CMK (cell line): ENCODE results near the gene PPP1R2.

Experiments used
- DNase-seq: peaks from one replicate; pipeline ENCODE4 v3.0.0-alpha.2; 2010; ENCODE audit warnings: low read depth

Gene PPP1R2

DNA sequence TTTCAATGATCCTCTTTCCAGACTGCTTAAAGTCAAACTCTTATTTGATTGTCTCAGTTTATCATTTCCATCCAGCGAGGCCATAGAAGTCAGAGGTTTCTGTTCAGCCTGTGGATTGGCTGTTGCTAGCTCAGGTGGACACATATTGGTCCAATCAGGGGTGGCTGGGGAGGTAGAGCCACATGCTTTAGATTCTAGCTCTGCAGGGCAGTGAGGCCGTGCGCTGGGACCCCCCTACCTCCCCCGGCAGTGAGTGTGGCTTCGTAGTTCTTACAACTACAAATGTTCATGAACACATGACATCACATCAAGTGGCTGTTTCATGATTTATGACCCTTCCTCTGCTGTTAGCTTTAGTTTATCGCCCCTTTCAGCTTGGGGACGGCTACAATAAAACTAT is 22.6 kb upstream of the PPP1R2 start:
- no peak for DNase-seq

DNA sequence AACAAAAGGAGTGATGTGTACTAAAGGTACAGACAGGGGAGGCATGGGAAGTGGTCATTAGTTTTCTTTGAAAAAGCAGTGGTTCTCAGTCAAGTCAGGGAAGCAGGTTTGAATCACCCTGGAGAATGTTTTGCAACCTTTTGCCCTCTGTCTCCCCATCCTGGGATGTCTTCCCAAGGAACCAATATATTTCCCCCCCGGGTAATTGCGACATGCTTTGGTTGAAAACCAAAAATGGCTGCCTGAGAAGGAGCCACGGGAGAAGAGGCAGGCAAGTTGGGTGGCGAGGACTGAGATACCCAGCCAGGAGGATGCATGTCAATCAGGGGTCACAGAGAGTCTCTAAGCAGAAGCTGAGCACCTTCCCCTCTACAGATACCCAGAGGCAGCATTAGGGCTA is 20.2 kb upstream of the PPP1R2 start:
- DNase-seq: no peak

DNA sequence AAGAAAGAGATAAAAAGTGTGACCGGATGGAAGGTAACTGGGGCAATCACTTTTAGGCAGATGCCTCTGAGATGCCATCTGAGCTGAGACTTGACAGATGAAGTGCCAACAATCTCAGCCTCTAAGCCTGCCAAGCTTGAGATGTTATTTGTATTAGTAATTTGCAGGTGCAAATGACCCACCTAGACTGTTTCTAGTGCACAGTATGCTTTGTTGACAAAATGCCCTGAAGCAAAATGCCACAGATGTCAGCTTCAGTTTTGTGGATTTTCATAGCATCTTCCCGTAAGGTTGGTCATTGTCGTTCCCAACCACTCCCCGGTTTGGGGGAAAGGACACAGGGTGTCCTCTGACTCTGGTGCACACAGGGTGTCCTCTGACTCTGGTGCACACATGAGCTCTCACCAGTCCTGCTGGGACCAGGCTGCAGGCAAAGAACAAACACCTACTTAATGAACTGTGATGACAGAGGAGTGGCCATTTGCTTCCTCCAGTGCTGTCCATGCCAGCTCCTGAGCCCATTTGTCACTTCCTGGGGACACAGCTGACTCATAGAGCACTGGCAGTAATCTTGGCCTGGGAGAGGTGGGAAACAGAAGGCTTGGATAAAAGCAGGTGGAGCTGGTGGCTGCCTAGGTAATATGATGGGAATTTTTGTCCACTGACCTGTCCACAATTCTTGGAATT is 16.7 kb upstream of the PPP1R2 start:
- DNase-seq: no peak

DNA sequence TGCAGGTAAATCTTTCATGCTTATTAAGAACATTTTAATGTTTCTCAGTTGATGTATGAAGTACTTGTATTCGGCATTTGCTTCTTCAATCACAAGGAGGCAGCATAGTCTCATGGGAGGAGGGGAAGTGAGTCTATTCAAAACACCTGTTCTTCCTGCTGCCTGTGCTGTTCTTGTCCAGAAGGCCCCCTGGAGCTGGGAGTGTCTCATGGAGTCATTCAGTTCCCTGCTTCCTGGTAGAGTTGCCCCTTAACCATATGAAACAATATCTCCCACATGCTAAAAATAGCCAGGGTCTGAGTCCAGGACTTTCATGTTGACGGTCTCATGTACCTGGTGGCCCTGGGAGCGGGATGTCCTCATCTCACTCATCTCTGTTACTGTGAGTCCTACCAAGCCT is 15.5 kb upstream of the PPP1R2 start:
- DNase-seq: no peak

DNA sequence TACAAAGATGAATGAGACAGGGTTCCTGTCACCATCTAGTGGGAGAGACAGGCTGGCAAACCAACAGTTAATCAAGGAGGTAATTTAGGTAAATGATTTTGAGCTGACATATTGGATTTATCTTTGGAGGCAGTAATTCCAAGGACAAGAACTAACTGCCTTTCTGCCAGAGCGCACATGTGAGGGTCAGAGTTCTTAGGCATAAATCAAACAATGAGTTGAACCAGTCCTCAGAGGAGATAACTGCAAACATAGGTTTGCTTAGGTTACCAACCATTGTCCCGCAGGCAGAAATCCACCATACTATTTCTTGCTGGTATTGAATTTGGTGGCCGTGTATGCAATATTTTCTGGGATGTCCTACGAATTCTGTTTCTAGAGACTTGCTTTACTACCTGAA is 14.2 kb upstream of the PPP1R2 start:
- DNase-seq: no peak

DNA sequence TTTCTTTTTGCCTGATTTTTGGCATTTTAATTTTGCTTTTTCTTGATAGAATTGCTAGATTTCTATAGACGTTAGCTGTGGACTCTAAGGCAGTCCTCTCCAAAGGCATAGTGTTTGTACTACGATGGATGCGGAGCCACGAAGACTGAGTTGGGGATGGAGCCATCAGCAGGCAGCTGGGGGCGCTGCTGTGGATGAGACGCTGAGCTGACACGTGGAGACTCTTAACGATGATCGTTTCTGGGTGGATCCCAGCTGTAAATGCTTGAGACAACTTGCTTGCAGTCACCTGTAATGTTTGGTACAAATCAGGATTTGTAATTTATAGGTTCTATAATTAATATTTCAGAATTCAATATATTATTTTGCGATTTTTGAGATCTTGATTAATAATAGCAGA is 13.3 kb upstream of the PPP1R2 start:
- DNase-seq: no peak

DNA sequence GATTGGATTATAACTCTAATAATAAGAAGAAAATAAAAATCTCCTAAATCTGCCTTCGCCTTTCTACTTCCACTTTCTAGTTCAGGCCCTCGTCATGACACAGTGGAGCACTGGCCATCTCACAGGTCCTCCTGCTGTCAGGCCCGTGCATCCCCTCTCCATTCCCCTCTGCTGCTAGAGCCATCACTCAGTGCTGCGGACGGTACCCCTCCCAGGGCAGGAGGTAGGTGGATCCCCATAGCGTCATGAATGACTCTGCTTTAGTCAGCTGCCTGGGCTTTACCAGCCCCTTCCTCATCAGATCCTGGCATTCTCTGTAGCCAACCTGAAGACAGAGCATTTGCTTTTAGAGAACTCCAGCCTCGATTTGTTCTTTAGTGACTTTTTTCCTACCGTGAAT is 12.0 kb upstream of the PPP1R2 start:
- DNase-seq: no peak

DNA sequence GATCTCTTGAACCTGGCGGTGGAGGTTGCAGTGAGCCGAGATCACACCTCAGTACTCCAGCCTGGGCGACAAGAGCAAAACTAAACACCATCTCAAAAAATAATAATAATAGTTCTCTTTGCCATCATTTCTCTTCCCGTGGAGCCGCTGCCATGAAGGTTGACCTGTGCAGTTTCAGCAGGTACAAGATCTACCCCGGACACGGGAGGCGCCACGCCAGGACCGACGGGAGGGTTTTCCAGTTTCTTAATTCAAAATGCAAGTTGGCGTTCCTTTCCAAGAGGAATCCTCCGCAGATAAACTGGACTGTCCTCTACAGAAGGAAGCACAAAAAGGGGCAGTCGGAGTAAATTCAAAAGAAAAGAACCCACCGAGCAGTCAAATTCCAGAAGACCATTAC is 11.3 kb upstream of the PPP1R2 start:
- no peak for DNase-seq

DNA sequence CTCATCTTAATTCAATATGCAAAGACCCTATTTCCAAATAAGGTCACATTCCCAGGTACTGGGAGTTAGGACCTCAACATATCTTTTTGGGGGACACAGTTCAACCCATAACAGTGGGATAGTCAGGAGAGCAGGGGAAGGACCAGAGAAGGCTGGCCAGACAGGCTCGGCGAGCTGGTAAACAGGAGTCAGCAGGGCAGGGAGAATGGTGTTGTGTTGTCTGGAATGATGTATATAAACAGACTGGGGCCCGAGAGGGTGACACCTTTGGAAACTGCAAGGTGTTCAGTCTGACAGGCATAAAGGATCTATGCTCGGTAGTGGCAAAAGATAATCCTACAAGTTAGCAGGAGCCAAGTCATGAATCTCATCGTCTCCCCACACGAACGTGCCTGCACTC is 10.1 kb upstream of the PPP1R2 start:
- no peak for DNase-seq

DNA sequence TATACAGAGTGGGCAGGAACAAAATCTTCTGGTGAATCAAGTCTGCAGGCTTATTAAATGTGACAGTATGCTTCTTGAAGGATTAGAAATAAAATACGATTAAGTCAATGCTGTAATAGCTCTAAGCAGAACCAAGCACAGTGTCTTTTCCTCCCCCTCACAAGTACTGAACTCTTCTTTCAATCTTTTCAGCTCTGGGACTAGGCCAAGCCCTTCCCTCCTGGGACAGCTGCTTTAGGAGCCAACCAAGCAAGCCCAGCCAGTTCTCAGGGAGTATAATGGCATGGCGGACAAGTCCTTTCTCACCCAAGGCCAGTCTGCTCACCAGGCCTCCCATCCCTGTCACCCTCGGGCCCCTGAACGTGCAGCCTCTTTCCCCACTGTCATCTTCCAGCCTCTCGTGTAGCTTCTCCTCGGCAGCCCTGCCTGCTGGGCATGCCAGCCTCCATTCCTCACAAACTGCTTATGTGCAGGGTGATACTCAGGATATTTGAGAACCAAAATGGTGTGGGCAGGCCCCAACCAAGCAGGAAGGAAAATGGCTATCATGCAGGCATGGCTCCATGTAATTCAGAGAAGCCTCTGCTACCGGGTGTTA is 8.4 kb upstream of the PPP1R2 start:
- no peak for DNase-seq

DNA sequence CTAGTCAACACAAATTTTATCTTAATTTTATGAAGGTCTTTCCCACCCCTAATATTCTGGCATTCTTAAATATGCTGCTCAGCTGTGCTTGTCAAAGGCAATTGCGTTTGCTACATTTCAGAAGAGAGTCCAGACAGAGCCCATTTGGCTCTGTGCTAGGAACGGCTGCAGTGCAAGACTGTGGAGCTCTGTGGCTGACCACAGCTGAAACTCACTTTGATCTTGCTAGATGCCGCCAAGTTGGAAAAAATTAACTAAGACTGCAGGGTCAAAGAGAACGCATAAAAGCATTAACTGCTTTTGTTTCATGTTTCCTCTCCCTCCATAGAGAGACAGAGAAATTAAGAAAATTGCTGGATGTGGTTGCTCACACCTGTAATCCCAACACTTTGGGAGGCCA is 7.6 kb upstream of the PPP1R2 start:
- DNase-seq: no peak

DNA sequence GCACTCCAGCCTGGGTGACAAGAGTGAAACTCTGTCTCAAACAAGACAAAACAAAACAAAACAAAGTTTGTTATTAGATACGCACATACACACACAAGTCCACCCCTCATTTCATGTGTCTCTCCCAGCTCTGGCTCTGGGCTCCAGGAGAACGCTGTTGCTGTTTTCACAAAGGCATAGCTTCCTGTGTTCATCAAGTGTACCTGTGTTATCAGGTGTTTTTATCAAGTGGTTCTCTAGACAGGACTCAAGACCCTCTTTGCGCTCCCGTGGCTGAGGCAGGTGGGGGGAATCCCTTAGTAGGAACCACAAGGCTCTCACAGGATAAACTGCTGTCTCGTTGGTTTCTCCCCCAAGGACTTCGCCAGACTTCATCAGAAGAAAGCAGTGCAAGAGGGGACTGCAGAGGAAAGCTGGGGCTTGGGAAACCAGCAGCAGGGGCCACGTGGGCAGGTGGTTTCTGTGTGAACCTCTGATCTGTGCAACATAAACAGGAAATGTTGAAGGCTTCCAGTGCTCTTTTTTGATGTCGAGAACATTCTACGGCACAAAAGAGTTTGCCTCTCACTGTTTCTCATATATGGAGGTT is 6.9 kb upstream of the PPP1R2 start:
- DNase-seq: no peak

DNA sequence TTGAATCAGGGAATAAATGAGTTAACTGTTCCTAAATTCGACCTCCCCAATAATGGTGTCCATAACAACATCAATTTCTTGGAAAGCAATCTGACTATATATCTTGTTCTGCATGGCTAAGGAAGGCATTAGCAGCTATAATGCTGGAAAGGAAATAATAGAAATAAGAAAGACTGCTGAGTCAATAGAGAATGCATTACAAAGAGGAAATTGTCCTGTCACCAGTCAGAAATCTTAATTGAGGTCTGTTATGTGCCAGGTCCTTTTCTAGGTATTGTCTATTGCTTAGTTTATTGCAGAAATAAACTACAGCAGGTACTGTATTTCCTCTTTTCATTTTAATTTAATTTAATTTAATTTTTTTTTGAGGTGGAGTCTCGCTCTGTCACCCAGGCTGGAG is 5.9 kb upstream of the PPP1R2 start:
- no peak for DNase-seq

DNA sequence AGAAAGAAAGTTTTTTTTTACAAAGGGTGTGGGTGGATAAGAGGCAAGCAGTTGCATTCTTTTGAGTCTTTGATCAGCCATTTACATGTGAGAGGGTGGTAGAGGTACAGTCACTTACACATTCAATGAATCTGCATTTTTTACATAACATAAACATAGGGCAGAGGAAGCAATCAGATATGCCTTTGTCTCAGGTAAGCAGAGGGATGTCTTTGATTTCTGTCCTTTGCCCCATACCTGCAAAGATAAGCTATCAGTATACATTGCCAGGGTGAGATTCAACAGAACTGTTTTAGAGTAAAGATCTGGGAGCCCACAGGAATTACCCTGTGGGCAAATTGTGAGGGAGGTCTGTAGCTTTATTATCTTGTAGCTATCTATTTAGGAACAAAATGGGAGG is 5.4 kb upstream of the PPP1R2 start:
- DNase-seq: no peak

DNA sequence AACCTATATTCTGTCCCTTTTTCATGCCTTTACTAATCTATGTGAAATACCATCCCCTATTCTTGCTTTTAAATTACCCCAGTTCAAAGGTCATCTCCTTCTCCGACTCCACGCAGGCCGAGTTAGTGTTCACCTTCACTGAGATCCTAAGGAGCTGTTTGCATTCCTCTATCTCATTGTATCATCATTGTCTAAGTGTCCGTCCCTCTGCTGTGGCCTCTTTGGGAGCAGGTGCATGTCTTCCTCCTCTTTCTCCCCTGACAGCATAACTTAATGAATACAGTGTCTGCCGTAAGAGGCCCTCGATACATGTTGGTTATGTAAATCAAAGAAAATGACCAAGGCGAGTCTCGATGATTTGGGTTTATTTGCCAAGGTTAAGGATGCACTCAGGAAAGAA is 4.9 kb upstream of the PPP1R2 start:
- DNase-seq: no peak

DNA sequence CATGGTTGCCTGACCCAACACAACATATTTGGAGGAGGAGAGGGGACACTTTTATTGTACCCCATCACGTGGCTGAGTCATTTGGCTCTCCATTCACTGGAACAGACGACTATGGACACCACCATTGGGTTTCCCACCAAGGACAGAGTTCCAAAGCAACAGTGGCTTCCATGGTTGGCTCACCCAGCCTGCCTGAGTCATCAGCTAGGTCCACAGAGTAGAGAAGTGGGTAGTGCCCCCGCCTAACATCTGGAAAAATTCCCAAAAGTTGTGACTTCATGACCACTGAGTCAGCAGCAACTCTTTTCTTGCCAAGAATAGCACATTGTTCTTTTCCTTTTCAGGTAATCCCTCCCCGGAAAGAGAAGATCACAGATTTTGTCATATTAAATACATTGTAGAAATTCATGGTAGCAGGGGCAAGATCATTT is 3.0 kb upstream of the PPP1R2 start:
- no peak for DNase-seq

DNA sequence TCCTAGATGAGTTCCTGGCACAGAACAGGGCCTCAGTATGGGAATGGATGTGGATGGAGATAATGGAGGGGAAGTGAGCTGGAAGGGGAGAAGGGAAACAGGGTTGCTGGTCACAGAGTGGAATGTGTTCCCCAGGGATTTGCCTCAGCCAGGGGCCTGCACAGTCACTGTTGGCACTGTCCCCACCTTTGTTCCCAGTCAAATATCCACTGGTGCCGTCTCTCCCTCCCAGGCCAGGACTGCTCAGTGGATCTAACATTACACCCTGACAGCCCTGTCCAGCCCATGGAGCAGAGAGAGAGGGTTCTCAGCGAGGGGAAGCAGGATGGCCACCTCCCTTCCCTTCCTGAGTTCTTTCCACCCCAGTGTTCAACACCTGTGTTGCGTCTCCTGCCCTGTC is 1.5 kb upstream of the PPP1R2 start:
- DNase-seq: no peak

DNA sequence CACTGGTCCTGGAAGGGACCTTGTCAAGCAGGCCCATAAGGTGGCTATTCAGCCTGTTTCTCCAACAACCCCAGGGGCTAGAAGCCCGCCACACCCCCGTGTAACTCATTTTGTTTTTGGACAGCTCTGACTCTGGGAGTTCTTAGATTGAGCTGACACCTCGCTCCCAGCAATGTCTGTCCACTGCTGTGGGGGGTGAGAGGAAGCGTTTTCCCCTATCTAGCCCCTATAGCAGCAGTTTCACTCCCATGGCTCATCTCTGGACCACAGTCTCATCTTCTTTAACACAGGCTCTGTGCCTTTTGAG is 1.1 kb upstream of the PPP1R2 start:
- no peak for DNase-seq

DNA sequence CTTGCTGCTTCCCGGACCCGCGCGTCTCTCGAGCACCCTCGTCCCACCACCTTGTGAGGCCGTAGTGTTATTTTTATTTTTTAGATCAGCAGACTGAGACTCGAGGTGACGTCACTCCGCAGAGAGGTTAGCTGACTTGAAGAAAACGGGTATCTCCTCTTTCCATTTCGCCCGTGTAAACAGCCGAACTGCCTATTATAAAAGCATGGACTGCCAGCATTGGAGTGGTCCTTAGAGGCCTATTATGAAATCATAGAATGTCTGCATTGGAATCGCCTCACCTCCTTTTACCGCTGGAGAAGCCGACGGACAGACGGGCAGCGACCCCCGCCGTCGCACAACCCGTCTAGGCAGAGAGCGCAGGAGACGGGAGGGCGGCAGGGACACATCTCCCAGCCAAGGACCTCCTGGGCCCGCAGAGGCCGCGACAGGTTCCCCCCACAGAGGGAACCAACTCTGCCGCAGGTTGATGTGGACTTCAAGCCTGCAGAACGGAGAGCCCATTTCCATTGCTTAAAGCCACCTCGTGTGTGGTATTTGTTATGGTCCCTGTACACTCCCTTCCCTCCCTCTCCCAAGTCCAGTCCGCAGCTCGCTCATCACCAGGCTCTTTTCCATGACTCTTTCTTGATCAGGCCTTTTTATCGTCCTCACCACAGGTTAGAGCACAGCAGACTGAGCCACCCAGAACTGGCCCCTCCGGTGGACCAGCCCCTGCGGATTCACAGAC is 540 bp upstream of the PPP1R2 start:
- no peak for DNase-seq

DNA sequence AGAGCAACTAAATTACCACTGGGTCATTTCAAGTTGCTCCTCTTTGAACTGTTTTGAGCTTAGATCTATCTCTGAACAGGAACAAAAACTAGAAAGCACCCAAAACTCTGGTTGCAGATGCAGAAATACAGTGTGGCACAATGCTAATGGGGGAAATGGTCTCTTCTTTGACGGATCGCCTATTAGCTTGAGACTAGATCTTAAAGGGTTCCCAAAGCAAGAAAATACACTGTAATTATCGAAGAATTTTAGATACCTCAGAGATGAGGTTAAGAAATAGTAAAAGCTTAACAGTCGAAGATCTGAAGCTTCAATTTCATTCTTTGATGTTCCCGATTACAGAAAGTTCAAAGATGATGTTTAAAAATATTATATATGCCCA is 818 bp downstream of the PPP1R2 start:
- DNase-seq: no peak

DNA sequence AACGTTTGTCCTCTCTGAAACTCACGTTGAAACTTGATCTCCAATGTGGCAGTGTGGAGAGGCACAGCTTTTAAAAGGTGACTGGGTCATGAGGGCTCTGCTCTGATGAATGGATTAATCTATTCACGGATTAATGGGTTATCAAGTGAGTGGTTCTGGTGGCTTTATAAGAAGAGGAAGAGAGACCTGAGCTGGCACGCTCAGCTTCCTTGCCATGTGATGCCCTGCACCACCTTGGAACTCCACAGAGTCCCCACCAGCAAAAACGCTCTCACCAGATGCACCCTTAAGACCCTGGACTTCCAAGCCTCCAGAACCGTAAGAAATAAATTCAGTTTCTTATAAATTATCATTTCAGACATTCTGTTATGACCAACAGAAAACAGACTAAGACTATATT is 2.6 kb downstream of the PPP1R2 start:
- DNase-seq: no peak

DNA sequence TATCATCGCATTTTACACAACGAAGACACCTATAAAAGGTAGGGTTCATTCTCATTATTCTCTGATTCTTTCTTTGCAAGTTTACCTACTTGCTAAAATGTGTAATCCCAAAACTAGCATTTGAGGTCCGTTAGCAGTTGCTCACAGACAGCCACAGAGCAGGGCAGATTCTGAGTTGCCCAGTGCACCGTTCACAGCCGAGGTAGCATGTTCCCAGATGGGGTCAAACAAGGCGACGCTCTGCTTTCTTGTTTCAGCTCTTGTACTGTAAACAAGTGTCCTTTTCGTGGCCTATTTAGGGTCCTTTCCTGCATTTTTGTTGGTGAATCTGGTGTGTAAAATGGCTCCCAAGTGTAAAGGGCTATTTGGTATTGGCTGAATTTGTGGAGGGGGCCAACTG is 3.1 kb downstream of the PPP1R2 start:
- DNase-seq: no peak

DNA sequence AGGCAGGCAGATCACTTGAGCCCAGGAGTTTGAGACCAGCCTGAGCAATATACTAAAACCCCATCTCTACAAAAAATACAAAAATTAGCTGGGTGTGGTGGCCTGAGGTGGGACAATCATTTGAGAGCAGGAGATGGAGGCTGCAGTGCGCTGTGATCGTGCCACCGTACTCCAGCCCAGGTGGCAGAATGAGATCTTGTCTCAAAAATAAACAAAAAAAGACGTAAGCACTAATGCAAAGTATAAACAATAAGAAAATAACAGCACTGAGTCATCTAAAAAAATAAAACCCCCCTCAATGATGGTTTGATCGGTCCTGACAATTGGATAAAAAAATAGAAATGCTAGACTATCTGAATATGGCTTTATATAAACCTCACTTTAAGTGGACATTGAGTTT is 3.6 kb downstream of the PPP1R2 start:
- no peak for DNase-seq

DNA sequence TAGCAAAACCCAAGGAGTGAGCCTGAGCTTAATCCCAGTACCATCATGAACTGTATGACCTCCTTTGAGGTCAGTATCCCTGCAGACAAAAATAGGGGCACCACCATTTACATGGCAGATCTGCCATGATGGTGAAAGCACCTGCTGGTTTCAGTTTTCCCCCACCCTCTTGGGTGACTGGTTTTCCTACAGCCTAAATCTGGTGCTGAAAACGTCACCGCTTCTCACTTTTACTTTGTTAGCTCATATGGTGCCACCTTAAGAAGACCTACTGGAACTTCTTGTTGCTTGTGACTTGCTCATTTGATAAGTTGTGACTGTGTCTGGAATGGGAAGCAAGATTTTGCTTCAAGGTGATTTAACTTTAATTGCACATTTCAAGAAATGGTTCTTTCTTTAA is 5.1 kb downstream of the PPP1R2 start:
- no peak for DNase-seq
